SK-N-SH (cell line): ENCODE results near the gene RAB21.

ENCODE experiments used
- CHD2 ChIP-seq: fragments of 150-350 bp; IDR thresholded peaks from 2 replicates; pipeline ENCODE4 v1.6.1; 2018; ENCODE audit warnings: low read length; ENCODE audit not compliant: partially characterized antibody
- POLR2AphosphoS5 ChIP-seq: IDR thresholded peaks from 2 replicates; pipeline ENCODE4 v1.6.1; 2012; ENCODE audit warnings: low read depth, low read length
- RAD21 ChIP-seq: IDR thresholded peaks from 2 replicates; pipeline ENCODE4 v1.6.1; 2012; ENCODE audit warnings: mild to moderate bottlenecking, low read length
- RCOR1 ChIP-seq: fragments of 150-350 bp; IDR thresholded peaks from 2 replicates; pipeline ENCODE4 v1.6.1; 2017; ENCODE audit warnings: antibody characterized with exemption, low read length
- TAF1 ChIP-seq: IDR thresholded peaks from 2 replicates; pipeline ENCODE4 v1.6.1; 2012; ENCODE audit warnings: low read depth, mild to moderate bottlenecking, low read length, moderate library complexity, borderline replicate concordance
- TEAD4 ChIP-seq: IDR thresholded peaks from 2 replicates; pipeline ENCODE4 v1.4.0; 2012; ENCODE audit warnings: mild to moderate bottlenecking, borderline replicate concordance; ENCODE audit not compliant: insufficient read depth
- YY1 ChIP-seq: IDR thresholded peaks from 2 replicates; pipeline ENCODE4 v1.4.0; 2012; ENCODE audit warnings: low read depth, mild to moderate bottlenecking
- TF ChIP-seq, protein P1 (sequence below): fragments of 200-600 bp; sonication (generic); IDR thresholded peaks from 2 replicates; pipeline ENCODE4 v1.6.1; 2017; ENCODE audit warnings: antibody characterized with exemption, mild to moderate bottlenecking, moderate library complexity
- TF ChIP-seq, protein P2 (sequence below): IDR thresholded peaks from 2 replicates; pipeline ENCODE4 v1.4.0; 2012; ENCODE audit warnings: low read depth

- TF ChIP-seq, protein P1, sequence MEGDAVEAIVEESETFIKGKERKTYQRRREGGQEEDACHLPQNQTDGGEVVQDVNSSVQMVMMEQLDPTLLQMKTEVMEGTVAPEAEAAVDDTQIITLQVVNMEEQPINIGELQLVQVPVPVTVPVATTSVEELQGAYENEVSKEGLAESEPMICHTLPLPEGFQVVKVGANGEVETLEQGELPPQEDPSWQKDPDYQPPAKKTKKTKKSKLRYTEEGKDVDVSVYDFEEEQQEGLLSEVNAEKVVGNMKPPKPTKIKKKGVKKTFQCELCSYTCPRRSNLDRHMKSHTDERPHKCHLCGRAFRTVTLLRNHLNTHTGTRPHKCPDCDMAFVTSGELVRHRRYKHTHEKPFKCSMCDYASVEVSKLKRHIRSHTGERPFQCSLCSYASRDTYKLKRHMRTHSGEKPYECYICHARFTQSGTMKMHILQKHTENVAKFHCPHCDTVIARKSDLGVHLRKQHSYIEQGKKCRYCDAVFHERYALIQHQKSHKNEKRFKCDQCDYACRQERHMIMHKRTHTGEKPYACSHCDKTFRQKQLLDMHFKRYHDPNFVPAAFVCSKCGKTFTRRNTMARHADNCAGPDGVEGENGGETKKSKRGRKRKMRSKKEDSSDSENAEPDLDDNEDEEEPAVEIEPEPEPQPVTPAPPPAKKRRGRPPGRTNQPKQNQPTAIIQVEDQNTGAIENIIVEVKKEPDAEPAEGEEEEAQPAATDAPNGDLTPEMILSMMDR: no peak
- TF ChIP-seq TAF1: no peak
- TF ChIP-seq POLR2AphosphoS5: no peak
- no peak for TF ChIP-seq RCOR1
- TF ChIP-seq, protein P2, sequence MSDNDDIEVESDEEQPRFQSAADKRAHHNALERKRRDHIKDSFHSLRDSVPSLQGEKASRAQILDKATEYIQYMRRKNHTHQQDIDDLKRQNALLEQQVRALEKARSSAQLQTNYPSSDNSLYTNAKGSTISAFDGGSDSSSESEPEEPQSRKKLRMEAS: no peak
- TF ChIP-seq RAD21: no peak
- no peak for TF ChIP-seq CHD2
- TF ChIP-seq TEAD4: no peak
- no peak for TF ChIP-seq YY1
Observed at GRCh38 chr12:71767183-71767582, 12.5 kb downstream of the RAB21 start.
